Stimulated activated naive CD8-positive, alpha-beta T cell treated with anti-CD3 and anti-CD28 coated beads, Interleukin-15, amount 100 ng/mL, for 72 hours (primary cell): Measurements from ENCODE around the gene SCN10A.

Source experiments
- ATAC-seq: fragments of 150-1000 bp; cut with Tn5 transposase; 2 replicates; pipeline ENCODE4 v1.10.0; 2021; ENCODE audit warnings: mild to moderate bottlenecking, moderate library complexity
- DNase-seq, 2 donors: peaks; one replicate each; pipeline ENCODE4 v3.0.0; 2021 to 2022
- H3K27ac Mint-ChIP-seq, 2 donors: one replicate each; pipeline ENCODE4 v1.8.0; 2022; ENCODE audit warnings: mild to moderate bottlenecking in 2 of 2, mixed read lengths in 2 of 2, moderate library complexity in 2 of 2
- H3K27me3 Mint-ChIP-seq: one replicate; pipeline ENCODE4 v1.8.0; 2022; ENCODE audit warnings: mixed read lengths
- H3K4me1 Mint-ChIP-seq: one replicate; pipeline ENCODE4 v1.8.0; 2022; ENCODE audit warnings: mild to moderate bottlenecking, mixed read lengths
- H3K4me3 Mint-ChIP-seq, 2 donors: one replicate each; pipeline ENCODE4 v1.8.0; 2022; ENCODE audit warnings: mild to moderate bottlenecking in 2 of 2, mixed read lengths in 2 of 2, moderate library complexity in 1 of 2
- H3K9me3 Mint-ChIP-seq, 2 donors: one replicate each; pipeline ENCODE4 v1.8.0; 2022; ENCODE audit warnings: mixed read lengths in 2 of 2

The SCN10A gene

DNA sequence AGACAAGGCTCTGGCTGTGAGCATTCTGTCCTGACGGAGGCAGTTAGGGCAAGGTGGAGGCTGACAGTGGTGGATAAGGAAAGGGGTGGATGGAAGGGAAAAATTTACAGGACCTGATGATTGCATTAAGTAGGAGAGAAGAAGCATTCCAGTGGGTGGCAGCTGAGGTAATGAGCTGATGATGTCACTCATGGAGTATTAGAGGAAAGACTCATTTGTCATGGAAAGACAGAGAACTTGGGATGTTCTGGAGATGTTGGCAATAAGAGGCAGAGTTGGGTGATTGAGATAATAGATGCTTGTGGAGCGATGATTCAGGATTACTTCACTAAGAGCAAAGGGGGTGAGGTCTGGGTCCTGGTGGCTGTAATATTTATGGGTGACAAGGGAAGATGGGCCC lies 102.9 kb downstream of the SCN10A start:
- peaks cover 25% of the 10 kb centered on the region for H3K27me3 Mint-ChIP-seq
- H3K9me3 Mint-ChIP-seq: no peaks in the 10 kb centered on the region
- ATAC-seq (no peak), DNase-seq (no peak)
- H3K4me1 Mint-ChIP-seq: no peaks in the 10 kb centered on the region
- no peak overlapping the region for H3K27ac Mint-ChIP-seq
- no peak overlapping the region for H3K4me3 Mint-ChIP-seq

DNA sequence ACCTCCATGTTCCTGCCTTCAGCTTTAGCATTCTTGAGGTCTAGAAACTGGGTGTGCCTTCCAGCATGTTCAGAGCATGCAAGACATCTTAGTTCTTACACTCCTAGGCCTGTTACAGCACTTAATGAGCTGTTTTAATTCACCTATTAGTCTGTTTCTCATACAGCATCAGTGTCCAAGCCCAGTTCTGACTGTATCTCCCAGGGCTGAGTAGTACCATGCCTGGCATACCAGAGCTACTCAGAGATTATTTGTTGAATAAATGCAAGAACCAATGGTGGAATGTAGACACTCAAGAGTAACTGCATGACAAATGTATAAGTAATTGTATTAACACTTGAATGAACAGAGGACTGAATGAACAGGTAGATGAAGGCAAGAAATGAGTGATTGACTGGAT lies 104.7 kb downstream of the SCN10A start:
- no peak overlapping the region for H3K4me3 Mint-ChIP-seq
- H3K9me3 Mint-ChIP-seq: no peaks in the 10 kb centered on the region
- H3K4me1 Mint-ChIP-seq: no peaks in the 10 kb centered on the region
- H3K27ac Mint-ChIP-seq: no peak overlapping the region
- peaks cover 25% of the 10 kb centered on the region for H3K27me3 Mint-ChIP-seq
- ATAC-seq: no peak
- DNase-seq: no peak

DNA sequence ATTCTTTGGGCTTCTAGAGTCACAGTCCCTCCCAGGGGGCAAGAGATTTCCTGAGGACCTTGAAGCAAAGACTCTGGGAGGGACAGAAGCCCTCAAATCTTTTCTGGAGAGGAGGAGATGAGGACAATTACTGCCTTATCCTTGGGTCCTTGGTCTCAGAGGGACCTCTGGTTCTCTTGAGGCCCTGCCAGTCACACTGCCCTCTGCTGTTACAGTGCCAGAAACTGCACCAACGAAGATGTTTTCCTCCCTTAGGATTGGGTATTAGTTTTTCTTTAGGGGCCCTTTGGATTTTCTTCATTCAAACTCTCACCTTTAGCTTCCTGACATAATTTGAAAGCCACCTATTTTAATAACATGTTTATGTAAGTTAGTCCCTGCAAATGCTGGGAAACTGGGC lies 108.3 kb downstream of the SCN10A start:
- no peak overlapping the region for H3K4me3 Mint-ChIP-seq
- H3K9me3 Mint-ChIP-seq: no peaks in the 10 kb centered on the region
- no peak for DNase-seq
- peaks cover 17% of the 10 kb centered on the region for H3K27me3 Mint-ChIP-seq
- ATAC-seq: no peak
- no peak overlapping the region for H3K27ac Mint-ChIP-seq
- H3K4me1 Mint-ChIP-seq: no peaks in the 10 kb centered on the region

DNA sequence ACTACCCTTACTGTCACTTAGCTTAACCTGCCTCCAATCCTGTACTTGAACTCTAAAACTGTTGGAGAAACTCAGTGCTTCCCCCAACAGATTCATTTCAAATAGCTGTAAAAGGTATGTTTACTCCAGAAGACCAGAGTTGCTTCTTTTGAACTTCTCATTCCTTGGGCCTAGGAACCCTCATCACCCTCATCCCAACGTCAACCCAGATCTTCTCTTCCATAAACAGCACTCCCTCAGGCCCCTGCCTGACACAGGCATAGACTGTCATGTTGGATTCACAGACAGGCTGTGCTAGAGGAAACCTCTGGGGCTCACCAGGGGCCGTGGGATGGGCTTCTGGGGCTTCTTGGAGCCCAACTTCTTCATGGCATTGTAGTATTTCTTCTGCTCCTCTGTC lies 109.1 kb downstream of the SCN10A start:
- DNase-seq (no peak), ATAC-seq (no peak)
- Mint-ChIP-seq H3K9me3 (no peaks in the 10 kb centered on the region), H3K27ac (no peak overlapping the region), H3K27me3 (peaks cover 17% of the 10 kb centered on the region), H3K4me3 (no peak overlapping the region), H3K4me1 (no peaks in the 10 kb centered on the region)

DNA sequence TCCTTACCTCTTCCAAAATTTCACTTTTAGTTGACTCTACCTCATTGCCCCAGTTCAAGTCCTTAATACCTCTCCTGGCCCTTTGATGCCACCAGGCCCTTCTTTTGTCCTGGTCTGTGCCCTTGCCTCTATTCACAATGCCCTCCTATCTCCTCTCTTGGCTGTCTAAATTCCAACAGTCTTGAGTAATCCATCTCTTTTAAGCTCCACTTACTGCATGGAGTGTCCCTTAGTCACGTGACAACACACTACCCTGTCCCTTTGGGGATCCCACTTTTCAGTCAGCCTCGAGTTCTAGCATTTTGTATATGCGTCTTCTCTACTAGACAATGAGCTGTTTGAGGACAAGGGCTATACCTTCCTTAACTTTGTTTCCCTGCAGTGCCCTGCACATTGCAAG lies 113.8 kb downstream of the SCN10A start:
- Mint-ChIP-seq H3K27ac (no peak overlapping the region), H3K4me1 (no peaks in the 10 kb centered on the region), H3K9me3 (no peaks in the 10 kb centered on the region), H3K27me3 (no peaks in the 10 kb centered on the region), H3K4me3 (no peak overlapping the region)
- ATAC-seq (no peak), DNase-seq (no peak)

DNA sequence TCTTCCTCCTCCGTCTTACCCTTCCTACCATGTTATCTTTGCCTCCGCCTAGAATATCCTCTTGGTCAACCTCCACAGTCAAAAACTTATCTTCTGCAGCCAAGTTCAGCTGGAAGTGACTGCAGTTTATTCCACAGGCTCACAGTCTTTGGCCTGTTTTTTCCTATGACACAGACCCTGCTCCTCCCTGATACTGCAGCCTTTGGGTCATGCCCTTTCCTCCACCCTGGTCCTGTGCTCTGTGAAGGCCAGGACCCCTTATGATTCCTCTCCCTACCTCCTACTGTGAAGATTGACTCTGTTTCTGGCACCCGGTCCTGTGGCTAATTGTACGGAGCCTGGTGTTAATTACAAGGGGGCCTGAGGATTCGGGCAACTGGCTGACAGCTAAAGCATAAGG lies 117.3 kb downstream of the SCN10A start:
- no peaks in the 10 kb centered on the region for H3K4me1 Mint-ChIP-seq
- H3K27me3 Mint-ChIP-seq: peaks cover 6% of the 10 kb centered on the region
- H3K9me3 Mint-ChIP-seq: no peaks in the 10 kb centered on the region
- DNase-seq (no peak), ATAC-seq (no peak)
- H3K4me3 Mint-ChIP-seq: no peak overlapping the region
- H3K27ac Mint-ChIP-seq: no peak overlapping the region

DNA sequence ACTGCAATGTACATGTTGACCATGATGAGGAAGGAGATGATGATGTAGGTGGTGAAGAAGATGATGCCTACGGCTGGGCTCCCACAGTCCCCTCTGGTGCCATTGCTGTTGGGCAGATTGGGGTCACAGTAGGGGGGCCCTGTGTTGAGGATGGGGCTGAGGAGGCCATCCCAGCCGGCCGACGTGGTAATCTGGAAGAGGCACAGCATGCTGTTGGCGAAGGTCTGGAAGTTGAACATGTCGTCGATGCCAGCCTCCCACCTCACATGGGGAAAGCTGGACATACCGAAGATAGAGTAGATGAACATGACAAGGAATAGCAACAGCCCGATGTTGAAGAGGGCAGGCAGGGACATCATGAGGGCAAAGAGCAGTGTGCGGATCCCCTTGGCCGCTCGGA lies 118.0 kb downstream of the SCN10A start:
- ATAC-seq: no peak
- Mint-ChIP-seq H3K27ac (no peak overlapping the region), H3K4me3 (no peak overlapping the region), H3K27me3 (peaks cover 6% of the 10 kb centered on the region), H3K4me1 (no peaks in the 10 kb centered on the region), H3K9me3 (no peaks in the 10 kb centered on the region)
- no peak for DNase-seq

DNA sequence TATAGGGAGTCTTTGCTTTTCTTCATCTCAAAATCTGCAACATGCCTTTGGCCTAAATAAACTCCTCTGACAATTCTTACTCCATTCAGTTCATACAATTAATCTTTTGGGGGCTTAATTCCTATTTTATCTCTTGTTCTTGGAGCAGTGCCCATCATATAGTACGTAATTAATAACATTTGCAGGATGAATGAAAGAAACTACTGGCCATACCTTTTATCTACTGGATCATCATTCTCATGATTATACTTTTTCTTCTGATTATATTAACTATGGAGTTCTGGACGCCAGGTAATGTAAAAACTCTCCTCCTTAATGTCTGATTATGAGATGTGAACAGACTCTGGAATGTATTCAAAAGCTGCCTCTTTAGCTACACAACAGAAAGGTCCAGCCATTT lies 120.0 kb downstream of the SCN10A start:
- H3K9me3 Mint-ChIP-seq: no peaks in the 10 kb centered on the region
- H3K4me1 Mint-ChIP-seq: no peaks in the 10 kb centered on the region
- DNase-seq (no peak), ATAC-seq (no peak)
- H3K4me3 Mint-ChIP-seq: no peak overlapping the region
- no peak overlapping the region for H3K27ac Mint-ChIP-seq
- peaks cover 6% of the 10 kb centered on the region for H3K27me3 Mint-ChIP-seq

DNA sequence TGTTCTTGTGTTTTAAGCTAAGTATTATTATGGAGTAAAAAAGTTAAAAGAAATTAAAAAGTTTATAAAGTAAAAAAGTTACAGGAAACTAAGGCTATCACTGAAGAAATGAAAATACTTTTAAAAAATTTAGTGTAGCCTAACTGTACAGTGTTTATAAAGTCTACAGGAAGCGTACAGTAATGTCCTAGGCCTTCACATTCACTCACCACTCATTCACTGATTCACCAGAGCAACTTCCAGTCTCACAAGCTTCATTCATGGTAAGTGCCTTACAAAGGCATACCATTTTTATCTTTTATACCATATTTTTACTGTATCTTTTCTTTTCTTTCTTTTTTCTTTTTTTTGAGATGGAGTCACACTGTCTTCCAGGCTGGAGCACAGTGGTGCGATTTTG lies 125.8 kb downstream of the SCN10A start:
- H3K9me3 Mint-ChIP-seq: no peaks in the 10 kb centered on the region
- DNase-seq (no peak), ATAC-seq (no peak)
- H3K4me3 Mint-ChIP-seq: no peak overlapping the region
- H3K4me1 Mint-ChIP-seq: no peaks in the 10 kb centered on the region
- H3K27me3 Mint-ChIP-seq: no peaks in the 10 kb centered on the region
- H3K27ac Mint-ChIP-seq: no peak overlapping the region

DNA sequence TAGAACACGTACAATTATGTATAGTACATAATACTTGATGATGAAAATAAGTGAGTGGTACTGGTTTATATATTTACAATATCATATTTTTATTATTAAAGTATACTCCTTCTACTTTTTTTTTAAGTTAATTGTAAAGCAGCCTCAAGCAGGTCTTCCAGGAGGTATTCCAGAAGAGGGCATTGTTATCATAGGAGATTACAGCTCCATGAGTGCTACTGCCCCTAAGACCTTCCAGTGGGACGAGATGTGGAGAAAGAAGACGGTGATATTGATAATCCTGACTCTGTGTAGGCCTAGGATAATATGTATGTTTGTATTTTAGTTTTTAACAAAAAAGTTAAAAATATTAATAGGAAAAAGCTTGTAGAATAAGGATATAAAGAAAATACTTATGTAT lies 126.2 kb downstream of the SCN10A start:
- ATAC-seq: no peak
- H3K4me3 Mint-ChIP-seq: no peak overlapping the region
- H3K27ac Mint-ChIP-seq: no peak overlapping the region
- no peak for DNase-seq
- no peaks in the 10 kb centered on the region for H3K27me3 Mint-ChIP-seq
- no peaks in the 10 kb centered on the region for H3K4me1 Mint-ChIP-seq
- H3K9me3 Mint-ChIP-seq: no peaks in the 10 kb centered on the region

DNA sequence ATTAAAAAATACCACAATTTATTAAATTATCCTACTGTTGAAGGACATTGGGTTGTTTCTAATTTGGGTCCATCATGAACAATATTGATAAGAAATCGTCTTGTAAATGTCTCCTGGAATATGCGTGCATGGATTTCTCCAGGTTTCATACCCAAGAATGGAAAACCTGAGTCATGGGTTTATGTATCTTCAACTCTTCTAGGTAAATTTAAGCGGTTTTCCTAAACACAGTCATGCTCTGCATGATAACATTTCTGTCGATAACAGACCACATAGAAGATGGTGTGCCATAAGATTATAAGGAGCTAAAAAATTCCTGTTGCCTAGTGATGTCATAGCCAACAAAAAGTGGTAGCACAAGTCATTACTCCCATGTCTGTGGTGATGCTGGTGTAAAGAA lies 126.7 kb downstream of the SCN10A start:
- ATAC-seq (no peak), DNase-seq (no peak)
- Mint-ChIP-seq H3K4me3 (no peak overlapping the region), H3K27ac (no peak overlapping the region), H3K27me3 (no peaks in the 10 kb centered on the region), H3K4me1 (no peaks in the 10 kb centered on the region), H3K9me3 (no peaks in the 10 kb centered on the region)

DNA sequence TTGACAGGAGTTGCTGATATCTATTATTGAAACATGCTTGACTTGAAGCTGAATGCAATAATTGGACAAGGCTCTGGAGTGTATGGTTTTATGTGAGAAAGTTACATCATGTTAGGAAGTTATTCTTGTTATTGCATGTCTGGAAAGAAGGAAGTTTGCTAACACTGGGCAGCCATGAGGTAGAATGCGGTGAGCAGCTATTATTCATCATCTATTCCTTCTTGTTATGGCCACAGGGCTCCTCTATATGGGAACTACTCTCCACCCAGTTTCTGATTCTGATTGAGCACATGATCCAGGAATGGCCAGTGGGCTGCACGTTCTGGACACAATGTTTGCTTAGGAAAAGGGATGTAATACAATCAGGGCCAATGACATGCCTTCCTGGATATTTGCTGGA lies 128.7 kb downstream of the SCN10A start:
- DNase-seq: no peak
- no peak for ATAC-seq
- Mint-ChIP-seq H3K9me3 (no peaks in the 10 kb centered on the region), H3K4me3 (no peak overlapping the region), H3K27me3 (no peaks in the 10 kb centered on the region), H3K27ac (no peak overlapping the region), H3K4me1 (no peaks in the 10 kb centered on the region)

DNA sequence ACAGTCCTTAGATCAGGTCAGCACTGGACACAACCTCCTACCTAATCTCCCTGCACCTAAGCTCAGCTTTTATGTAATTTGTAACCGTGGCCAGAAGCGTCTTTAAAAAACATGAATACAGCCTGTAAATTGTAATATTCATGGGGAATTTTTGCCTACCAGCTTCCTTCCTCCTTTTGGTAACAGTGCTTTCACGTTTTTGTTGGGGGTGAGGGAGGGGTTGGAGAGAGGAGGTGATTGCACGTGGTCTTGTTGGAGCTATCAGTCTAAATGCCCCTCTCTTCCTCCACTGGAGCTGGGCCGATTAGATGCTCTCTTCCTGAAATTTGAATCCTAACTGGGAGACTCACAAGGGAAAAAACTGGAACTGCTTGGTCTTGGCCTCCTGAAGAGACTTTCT lies 131.5 kb downstream of the SCN10A start:
- DNase-seq (no peak), ATAC-seq (no peak)
- H3K9me3 Mint-ChIP-seq: no peaks in the 10 kb centered on the region
- no peaks in the 10 kb centered on the region for H3K27me3 Mint-ChIP-seq
- no peak overlapping the region for H3K4me3 Mint-ChIP-seq
- no peaks in the 10 kb centered on the region for H3K4me1 Mint-ChIP-seq
- no peak overlapping the region for H3K27ac Mint-ChIP-seq

DNA sequence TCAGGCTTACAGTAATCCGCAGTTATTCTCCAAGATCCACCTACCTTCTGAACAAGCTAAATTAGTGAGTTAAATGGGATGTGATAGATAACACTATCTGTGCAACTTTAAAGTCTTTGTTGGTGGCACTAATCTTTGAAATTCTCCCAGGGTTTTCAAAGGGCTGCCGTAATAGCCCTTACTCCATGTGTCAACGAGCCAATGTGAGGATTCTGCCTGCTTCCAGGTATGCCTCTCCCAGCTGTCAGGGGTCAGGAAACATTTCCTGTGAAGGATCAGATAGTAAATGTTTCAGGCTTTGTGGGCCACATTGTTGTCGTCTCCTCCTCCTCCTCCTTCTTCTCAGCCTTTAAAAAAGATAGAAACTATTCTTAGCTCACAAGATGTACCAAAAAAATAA lies 146.3 kb downstream of the SCN10A start:
- ATAC-seq: no peak

DNA sequence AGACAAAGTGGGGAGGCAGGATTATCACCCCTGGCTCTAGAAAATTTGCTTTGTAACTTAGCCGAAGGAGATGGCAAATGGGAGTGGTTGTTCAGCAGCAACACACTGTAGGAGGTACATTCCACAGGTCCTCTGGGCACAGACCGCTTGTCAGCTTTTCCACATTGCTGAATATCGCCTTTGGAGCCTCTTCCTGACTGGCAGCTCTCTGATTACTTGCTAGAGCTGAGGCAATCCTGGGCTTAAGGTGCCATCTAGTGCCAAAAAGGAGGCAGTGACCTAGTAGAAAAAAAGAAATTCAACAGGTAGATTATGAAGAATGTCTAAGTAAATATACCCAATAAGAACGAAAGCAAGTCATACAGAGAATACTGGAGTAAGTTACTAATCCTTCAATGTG lies 153.5 kb downstream of the SCN10A start:
- DNase-seq (no peak), ATAC-seq (no peak)
- Mint-ChIP-seq H3K27ac (no peak overlapping the region), H3K4me1 (no peaks in the 10 kb centered on the region), H3K27me3 (peaks cover 41% of the 10 kb centered on the region), H3K4me3 (no peak overlapping the region), H3K9me3 (no peaks in the 10 kb centered on the region)

More for the DNA sequence above, 146.3 kb downstream of the SCN10A start:
- DNase-seq: no peak
- peaks cover 7% of the 10 kb centered on the region for H3K27me3 Mint-ChIP-seq
- H3K4me1 Mint-ChIP-seq: no peaks in the 10 kb centered on the region
- H3K27ac Mint-ChIP-seq: no peak overlapping the region
- no peaks in the 10 kb centered on the region for H3K9me3 Mint-ChIP-seq
- no peak overlapping the region for H3K4me3 Mint-ChIP-seq

DNA sequence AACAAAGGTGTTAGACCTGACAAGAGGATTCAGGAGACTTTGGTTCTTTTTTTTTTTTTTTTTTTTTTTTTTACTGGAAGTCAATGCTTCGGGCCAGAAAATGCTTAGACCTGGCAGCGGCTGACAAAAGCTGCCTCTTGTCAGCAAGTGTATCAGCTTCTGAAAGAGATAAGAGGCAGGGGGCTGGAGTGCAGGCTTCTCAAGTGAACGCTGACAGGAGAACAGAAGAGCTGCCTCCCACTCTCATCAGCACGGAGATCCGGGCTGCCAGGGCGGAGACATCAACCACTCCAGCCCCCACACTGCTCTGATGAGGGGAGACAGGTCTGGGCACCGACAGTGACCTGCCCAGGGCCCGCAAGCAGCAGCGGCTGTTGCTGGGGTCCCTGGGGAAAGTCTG lies 157.2 kb downstream of the SCN10A start:
- Mint-ChIP-seq H3K4me1 (peaks cover 6% of the 10 kb centered on the region), H3K27ac (no peak overlapping the region), H3K9me3 (no peaks in the 10 kb centered on the region), H3K4me3 (no peak overlapping the region), H3K27me3 (peaks cover 48% of the 10 kb centered on the region)
- ATAC-seq (no peak), DNase-seq (no peak)

DNA sequence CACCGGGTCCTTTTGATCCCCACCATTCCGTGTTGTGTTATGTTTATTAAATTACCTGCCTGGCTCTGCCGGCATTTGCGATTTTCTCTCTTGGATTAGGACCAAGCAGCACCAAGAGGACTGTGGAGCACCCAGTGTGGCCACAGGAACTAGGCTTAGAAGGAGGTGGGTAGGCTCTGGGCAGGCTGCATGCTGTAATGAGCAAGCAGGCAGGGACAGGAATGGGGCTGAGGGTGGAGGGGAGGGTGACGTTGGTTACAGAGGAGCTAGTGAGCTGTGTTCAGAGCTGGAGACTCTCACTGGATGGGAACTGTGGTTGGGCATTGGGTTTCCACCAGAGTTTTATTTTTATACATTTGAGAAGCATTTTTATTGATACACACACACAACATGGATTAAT lies 158.6 kb downstream of the SCN10A start:
- ATAC-seq: no peak
- H3K9me3 Mint-ChIP-seq: no peaks in the 10 kb centered on the region
- peaks cover 6% of the 10 kb centered on the region for H3K4me1 Mint-ChIP-seq
- no peak overlapping the region for H3K4me3 Mint-ChIP-seq
- H3K27ac Mint-ChIP-seq: no peak overlapping the region
- DNase-seq: no peak
- peaks cover 62% of the 10 kb centered on the region for H3K27me3 Mint-ChIP-seq
